ENCODE data around the gene ZNF823.

- TF ChIP-seq CTCF (conservative IDR thresholded peaks at IDR 0.05; ENCODE audit: low read length) = no peak
- TF ChIP-seq EZH2phosphoT487 (IDR thresholded peaks at IDR 0.05; ENCODE audit: borderline replicate concordance, low read depth, low read length) = no peak
Measured at GRCh38 chr19:11721681-11722080, 17.1 kb downstream of the ZNF823 start.
